GM12864 (cell line): ENCODE data around the gene PPFIA1.

ENCODE experiments used
- DNase-seq: peaks from one replicate; pipeline ENCODE4 v3.0.0-alpha.2; 2011; ENCODE audit warnings: low read depth
- H3K4me3 ChIP-seq: 2 replicates; pipeline ENCODE4 v1.5.1; 2011; ENCODE audit warnings: mild to moderate bottlenecking, low read depth, low read length, control low read depth
- TF ChIP-seq, protein P1 (sequence below): IDR thresholded peaks from 2 replicates; pipeline ENCODE4 v1.5.1; 2011; ENCODE audit warnings: low read depth, mild to moderate bottlenecking, moderate library complexity, low read length, control low read depth, inconsistent platforms; ENCODE audit errors: missing control alignments

PPFIA1 gene

DNA sequence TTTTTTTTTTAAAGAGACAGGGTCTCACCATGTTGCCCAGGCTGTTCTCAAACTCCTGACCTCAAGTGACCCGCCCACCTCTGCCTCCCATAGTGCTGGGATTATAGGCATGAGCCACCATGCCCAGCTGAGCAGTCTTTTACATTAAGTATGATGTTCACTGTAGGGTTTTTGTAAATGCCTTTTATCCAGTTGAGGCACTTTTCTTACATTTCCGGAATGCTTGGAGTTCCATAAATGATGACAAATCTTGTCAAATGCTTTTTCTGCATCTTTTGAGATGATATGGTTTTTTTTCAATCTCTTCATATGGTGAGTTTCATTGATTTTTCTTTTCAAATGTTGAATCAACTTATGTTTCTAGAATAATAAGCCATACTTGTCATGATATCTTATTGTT is 98.5 kb downstream of the PPFIA1 start:
- no peak for DNase-seq

DNA sequence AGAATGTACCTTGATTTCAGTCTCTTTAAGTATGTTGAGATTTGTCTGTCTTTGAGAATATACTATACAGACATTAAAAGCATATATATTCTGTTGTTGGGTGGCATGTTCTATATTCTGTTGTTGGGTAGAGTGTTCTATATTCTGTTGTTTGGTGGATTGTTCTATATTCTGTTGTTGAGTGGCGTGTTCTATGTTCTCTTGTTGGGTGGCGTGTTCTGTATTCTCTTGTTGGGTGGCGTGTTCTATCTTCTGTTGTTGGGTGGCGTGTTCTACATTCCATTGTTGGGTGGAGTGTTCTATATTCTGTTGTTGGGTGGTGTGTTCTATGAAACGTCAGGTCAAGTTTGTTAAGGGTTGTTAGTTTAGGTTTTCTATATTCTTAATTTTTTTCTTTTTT is 100.8 kb downstream of the PPFIA1 start:
- no peak for DNase-seq
- H3K4me3 ChIP-seq: no peak overlapping the region
- TF ChIP-seq, protein P1, sequence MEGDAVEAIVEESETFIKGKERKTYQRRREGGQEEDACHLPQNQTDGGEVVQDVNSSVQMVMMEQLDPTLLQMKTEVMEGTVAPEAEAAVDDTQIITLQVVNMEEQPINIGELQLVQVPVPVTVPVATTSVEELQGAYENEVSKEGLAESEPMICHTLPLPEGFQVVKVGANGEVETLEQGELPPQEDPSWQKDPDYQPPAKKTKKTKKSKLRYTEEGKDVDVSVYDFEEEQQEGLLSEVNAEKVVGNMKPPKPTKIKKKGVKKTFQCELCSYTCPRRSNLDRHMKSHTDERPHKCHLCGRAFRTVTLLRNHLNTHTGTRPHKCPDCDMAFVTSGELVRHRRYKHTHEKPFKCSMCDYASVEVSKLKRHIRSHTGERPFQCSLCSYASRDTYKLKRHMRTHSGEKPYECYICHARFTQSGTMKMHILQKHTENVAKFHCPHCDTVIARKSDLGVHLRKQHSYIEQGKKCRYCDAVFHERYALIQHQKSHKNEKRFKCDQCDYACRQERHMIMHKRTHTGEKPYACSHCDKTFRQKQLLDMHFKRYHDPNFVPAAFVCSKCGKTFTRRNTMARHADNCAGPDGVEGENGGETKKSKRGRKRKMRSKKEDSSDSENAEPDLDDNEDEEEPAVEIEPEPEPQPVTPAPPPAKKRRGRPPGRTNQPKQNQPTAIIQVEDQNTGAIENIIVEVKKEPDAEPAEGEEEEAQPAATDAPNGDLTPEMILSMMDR: no peak

More for the DNA sequence above, 98.5 kb downstream of the PPFIA1 start:
- TF ChIP-seq, protein P1: no peak
- no peak overlapping the region for H3K4me3 ChIP-seq

DNA sequence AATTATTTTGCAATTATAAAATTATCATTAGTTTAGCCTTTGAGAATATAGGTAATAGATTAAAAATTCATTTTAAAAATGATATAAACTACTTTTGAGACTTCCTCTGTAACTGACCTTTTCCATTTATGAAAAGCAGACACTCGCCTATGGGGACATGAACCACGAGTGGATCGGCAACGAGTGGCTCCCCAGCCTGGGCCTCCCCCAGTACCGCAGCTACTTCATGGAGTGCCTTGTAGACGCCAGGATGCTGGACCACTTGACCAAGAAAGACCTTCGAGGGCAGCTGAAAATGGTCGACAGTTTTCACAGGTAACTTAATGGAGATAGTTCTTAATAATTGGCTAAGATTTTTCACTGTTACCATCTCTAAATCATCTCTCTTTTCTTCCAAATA is 101.6 kb downstream of the PPFIA1 start:
- no peak overlapping the region for H3K4me3 ChIP-seq
- TF ChIP-seq, protein P1: no peak
- no peak for DNase-seq

DNA sequence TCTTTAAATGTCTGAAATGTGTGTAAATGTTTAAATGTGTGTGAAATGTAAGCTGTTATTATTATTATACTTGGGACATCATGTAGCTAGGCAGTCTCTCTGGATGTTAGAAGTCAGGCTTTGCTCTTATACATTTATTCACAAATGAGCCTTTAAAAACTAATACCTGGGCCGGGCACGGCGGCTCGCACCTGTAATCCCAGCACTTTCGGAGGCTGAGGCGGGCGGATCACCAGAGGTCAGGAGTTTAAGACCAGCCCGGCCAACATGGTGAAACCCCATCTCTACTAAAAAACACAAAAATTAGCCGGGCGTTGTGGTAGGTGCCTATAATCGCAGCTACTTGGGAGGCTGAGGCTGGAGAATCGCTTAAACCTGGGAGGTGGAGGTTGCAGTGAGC is 106.1 kb downstream of the PPFIA1 start:
- TF ChIP-seq, protein P1: no peak
- no peak for DNase-seq
- H3K4me3 ChIP-seq: no peak overlapping the region

DNA sequence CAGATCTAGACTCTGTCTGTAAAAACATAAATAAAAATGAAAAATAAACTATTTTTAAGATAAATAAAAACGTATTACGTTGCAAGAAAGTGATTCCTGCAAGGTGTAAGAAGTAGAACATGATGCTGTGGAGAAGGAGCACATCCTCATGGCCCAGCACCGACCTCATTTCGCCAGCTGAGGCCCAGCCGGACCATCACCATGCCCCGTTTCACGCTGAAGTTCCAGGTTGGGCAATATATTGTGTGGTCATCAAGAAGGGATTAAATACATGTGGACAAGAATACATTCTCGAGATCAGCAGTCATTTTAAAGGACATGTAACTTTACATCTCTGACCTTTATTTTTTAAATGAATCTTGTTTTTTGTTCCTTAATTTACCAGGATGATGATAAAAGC is 107.2 kb downstream of the PPFIA1 start:
- DNase-seq: no peak
- H3K4me3 ChIP-seq: no peak overlapping the region
- TF ChIP-seq, protein P1: no peak

DNA sequence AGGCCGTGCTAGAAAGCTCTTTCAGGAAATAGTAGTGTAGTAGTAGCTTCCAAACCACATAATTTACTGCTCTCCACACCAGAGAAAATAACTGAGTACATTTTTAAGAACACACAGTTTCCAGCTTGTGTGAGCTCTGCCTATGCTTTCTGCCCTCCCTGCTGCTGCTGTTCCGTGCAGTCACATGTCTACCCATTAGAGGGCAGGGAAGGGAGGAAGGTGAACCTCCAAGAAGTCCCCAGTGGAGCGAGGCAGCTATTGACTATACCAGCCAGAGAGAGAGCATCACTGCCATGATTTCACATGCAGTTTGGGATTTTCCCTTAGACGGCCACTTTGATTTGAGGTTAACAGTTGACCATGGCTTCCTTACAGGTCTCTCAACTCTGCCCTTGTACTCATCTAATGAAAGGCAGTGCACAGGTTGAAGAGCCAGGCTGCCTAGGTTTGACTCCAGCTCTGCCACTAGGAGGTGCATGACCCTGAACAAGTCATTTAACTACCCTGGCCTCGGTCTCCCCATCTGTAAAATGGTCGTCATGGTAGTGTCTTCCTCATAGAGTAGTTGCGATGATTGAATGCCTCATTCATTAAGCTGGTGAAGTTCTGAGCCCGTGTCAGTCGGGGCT is 108.1 kb downstream of the PPFIA1 start:
- TF ChIP-seq, protein P1: peak; percentile 17
- DNase-seq: no peak
- no peak overlapping the region for H3K4me3 ChIP-seq

DNA sequence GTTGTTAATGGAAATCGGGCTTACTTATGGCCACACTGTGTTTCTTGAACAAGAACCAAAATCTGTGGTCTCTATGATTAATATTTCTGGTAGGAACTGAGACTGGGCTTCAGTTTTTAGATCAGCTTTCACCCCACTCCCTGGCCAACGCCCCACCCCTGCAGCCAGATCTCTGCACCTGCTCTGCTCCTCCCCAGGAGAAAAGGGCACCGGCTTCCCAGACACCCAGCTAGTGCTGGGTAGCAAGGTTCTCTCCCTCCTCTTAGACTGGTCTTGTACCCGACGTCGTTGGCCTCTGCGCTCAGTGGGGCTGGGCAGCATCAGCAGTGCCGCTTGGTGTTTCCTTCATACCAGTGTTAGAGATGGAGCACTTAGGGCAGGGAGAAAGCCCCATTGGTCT is 110.9 kb downstream of the PPFIA1 start:
- DNase-seq: no peak
- H3K4me3 ChIP-seq: no peak overlapping the region
- TF ChIP-seq, protein P1: no peak
